ENCODE results near the gene GCKR.

- TF ChIP-seq CTCF (conservative IDR thresholded peaks at IDR 0.05 in 1 of 2, IDR thresholded peaks at IDR 0.05 in 1 of 2; ENCODE audit: extremely low read depth in 1 of 2, insufficient read depth in 1 of 2, low read depth in 1 of 2, low read length in 2 of 2) (no peak), EZH2 (IDR thresholded peaks at IDR 0.05; ENCODE audit: borderline replicate concordance, low read length) (no peak)
Measured at GRCh38 chr2:27527182-27527581, 30.5 kb downstream of the GCKR start.

Measured in mammary epithelial cell (primary cell).